CD4-positive, alpha-beta T cell treated with Interleukin-17A for 1 hour (primary cell): ENCODE measurements around the gene NEK8.
A peak's percentile ranks its signal among the peaks of the same experiment; 100 is the strongest.
"Not testable (repeated sequence)": the region's sequence is repeated elsewhere in the genome, so short reads cannot be mapped to it uniquely, and the experiment has no call there.

Experiments
- DNase-seq: peaks from one replicate; pipeline ENCODE4 v3.0.0-alpha.2; 2020

Gene NEK8

GRCh38 chr17:28710861-28711722, 17.5 kb upstream of the NEK8 start:
- peak; percentile 94 for DNase-seq

DNA sequence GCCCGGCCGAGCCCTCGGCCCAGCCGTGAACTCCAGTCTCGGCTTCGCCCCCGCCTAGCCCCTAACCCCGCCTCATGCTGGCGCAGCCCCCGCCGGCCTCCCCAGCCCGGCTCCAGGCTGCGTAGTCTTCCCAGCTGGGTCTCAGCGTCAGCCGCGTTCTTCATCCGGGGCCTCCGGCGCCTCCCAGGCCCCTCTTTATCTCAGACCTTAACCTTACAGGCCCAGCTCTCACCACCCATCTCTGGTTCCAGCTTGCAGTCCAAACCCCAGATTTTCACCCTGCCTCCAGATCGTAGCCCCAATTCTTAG, 16.9 kb upstream of the NEK8 start, which contains the start of gene PROCA1:
PROCA1 (minus strand) TSS at position 166 of the 309 bp plus-strand sequence. CDS start 228 bp downstream, outside the sequence.
- peak; percentile 48 for DNase-seq

DNA sequence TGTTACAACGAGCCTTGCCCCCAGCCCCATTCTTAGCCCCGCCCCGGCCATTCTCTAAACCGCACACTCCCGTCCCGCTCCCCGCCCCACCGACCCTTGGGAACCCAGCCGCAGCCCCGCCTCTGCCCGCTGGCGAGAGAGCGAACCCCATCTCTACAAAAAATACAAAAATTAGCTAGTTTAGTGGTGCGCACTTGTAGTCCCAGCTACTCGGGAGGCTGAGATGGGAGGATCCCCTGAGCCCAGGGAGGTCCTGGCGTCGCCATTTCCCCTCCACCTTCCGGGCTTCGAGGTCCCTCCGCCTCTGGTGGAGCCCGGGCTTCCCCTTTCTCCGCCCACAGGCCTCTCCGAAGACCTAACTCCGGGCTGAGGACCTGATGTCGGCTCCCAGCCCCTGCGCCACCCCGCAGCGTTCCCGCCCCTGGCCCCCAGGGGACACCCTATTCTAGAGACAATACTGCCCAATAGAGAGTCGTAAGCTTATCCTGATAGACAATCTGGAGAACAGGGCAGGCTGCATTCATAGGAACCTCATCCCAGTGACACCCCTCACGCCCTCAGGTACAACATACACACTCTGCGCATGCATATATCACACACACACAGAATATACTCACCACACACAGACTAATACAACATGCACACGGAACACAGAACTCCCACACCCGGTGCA, 16.4 kb upstream of the NEK8 start:
- peak; percentile 81 for DNase-seq

- no peak for DNase-seq
Measured at GRCh38 chr17:28712705-28713415, 15.7 kb upstream of the NEK8 start.

DNA sequence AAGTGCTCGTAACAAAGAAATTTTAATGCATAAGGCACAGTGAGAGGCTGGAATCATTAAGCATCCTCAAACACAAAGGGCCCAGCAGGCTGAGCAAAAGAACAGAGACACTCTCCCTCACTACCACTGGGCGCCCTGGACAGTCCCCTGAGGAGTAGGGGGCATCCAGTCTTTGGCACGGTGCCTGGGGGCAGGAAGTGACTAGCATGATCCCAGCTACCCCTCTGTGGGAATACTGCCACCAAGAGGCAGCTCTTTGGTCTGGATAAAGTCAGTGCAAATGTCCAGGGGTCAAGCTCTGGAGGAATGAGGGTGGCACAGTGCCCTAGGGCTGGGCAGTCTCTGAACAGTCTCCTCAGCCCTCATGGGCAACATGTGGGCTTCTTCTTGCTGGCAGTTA, 14.3 kb upstream of the NEK8 start:
- DNase-seq: no peak

- DNase-seq: no peak
Measured at GRCh38 chr17:28715217-28715616, 13.4 kb upstream of the NEK8 start.

- no peak for DNase-seq
Measured at GRCh38 chr17:28716740-28717577, 11.6 kb upstream of the NEK8 start.

DNA sequence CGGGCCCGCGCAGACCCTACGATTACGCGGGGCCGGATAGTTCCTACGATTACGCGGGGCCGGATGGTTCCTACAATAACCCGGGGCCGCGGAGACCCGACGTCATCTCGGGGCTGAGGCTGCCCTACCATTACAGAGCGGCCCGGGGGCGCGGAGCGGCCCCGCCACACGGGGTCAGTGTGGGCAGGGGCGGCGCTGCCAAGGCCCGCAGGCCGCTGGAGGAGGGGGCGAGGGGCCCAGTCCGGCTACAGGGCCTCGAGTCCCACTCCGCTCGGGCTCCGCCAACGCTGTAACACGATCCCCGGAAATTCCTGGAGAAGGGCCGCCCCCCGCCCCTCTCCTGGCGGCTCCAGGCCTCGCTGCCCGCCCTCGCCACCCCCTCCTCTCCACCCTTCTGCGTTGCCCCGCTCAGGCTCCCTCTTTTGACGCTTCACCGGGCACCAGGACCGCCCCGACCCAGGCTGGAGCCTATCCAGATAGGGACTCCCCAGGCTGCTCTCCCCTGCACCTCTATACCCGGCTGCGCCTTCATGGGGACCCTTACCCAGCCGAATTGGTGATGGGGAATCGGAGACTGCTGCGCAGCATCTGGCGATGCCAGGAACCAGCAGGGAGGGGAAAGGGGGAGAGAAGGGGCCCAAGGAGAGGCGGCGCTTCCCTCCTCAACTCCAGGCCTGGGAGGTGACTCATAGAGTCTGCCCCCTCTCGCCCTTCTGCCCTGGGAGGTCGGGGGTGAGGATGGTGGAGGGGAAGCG, 10.8 kb upstream of the NEK8 start, which contains the start of gene RAB34:
RAB34 (minus strand) TSS at position 291 of the 755 bp plus-strand sequence. CDS start 602 bp downstream, outside the sequence.
- DNase-seq: no peak

DNA sequence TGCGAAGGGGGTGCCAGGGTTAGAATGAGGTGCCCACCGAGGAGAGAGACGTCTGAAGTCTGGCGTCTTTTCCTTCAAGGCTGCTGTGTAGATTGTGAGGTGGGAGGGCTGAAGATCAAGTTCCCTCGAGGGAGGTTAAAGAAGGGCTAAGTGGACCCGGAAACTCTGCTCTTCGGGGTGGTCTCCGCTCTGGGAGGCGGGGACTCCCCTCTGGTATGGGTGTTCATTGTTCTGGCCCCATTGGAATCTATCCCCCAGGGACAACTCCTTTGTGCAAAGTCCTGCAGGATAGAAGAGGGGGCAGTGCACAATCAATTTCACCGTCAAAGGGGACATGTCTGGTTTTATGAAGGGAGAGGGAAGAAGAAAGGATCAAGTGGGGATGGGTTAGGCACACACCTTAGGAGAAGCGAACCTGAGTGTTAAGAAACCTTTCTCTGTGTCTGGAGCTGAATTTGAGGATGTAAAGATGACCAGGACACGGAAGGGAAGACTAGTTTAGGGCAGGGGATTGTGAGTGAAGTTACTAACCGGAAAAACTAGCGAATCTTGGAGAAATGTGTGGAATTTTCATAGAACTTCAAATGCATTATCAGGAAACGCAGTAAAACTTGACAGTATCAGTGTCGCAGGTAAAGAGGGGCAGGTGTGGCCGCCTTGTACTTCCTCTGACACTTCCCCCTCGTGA, 10.1 kb upstream of the NEK8 start:
- DNase-seq: no peak

DNA sequence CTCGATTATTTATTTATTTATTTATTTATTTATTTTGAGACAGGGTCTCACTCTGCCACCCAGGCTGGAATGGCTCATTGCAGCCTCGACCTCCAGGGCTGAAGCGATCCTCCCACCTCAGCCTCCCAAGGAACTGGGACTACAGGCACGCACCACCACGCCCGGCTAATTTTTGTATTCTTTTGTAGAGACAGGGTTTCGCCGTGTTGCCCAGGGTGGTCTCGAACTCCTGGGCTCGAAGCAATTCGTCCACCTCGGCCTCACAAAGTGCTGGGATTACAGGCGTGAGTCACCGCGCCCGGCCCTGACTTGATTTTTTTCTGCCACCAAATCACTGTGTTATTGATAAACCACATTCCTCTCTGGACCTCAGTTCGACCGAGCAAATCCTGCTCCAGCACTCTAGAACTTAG, 9.6 kb upstream of the NEK8 start:
- DNase-seq: no peak

DNA sequence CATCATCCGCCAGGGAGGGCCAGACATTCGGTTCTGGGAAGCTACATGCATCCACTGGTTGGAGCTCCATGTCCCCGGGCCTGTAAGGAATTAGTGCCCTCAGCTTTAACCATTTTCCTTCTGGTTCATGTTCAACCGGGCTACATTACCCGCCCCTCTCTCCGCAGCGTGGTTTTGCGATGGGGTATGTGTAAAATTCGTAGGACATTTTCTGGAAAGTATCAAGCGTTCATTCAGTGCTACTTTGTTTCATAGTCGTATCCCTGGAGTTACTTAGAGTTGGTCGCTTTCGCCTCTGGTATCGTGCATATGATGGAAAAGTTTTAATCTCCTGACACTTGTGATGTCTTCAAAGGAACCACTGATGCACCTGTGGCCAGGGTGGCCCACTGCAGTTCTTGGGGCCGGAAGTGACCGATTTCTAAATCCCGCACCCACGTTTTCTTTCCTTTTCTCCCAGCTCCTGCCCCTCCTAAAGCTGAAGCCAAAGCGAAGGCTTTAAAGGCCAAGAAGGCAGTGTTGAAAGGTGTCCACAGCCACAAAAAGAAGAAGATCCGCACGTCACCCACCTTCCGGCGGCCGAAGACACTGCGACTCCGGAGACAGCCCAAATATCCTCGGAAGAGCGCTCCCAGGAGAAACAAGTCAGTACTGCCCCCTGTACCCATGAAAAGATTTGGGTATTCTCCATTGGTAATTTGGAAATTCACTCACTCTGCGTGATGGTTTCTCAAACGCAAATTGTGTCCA, 8.2 kb upstream of the NEK8 start:
- DNase-seq: peak; percentile 48

DNA sequence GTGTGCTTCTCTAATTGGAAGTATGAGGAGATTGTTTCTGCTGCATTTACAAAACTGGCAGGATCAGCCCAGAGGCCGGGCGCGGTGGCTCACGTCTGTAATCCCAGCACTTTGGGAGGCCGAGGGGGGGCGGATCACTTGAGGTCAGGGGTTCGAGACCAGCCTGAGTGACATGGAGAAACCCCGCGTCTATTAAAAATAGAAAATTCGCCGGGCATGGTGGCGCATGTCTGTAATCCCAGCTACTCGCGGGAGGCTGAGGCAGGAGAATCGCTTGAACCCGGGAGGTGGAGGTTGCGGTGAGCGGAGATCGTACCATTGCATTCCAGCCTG, 7.6 kb upstream of the NEK8 start:
- not testable (repeated sequence) for DNase-seq

DNA sequence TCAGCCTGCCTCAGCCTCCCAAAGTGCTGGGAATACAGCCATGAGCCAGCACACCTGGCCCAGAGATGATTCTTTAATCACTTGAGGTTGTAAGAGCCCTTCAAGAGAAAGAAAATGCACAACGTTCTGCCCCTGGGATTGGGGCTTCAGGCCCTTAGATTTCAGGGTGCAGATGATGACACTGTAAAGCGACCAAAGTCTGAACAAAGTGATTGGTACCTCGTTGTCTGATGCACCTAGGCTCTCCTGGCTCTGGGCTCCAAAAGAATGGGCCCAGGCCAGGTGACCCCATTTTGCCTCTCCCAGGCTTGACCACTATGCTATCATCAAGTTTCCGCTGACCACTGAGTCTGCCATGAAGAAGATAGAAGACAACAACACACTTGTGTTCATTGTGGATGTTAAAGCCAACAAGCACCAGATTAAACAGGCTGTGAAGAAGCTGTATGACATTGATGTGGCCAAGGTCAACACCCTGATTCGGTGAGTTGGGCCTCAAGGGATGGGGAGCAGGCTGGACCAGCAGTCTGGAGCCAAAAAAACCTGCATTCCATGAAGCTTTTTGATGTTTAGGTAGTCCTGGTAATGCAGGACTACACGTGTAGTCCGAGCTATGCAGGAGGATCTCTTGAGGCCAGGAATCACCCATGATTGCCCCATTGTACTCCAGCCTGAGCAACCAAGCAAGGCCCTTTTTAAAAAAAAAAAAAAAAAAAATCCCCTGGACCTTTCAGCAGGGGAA, 6.0 kb upstream of the NEK8 start:
- no peak for DNase-seq

- DNase-seq: no peak
Measured at GRCh38 chr17:28723159-28723835, 5.3 kb upstream of the NEK8 start.

- not testable (repeated sequence) for DNase-seq
Measured at GRCh38 chr17:28723836-28724499, 4.6 kb upstream of the NEK8 start.

GRCh38 chr17:28724500-28725165, 4.0 kb upstream of the NEK8 start:
- no peak for DNase-seq

DNA sequence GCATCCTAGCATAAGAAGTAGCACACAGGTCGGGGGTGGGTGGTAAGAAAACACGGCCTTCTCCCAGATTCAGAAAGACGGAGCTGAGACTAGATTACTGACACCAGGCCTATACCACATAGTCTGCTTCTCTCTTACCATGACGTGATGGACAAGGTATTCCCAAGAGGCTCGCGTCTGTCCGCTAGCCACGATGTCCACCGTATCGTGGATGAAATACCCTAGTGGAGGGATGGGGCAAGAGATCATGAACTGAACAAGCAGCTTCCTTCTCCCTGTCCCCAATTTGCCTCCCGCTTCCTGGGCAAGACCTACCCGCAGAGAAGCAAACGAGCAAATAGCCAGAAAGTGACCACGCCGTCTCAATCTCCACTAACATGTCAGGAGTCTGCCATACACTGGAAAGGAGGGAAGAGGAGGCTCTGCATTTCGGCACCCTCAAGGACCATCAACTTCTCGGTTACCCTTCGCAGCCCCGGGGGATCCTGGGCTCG, 3.4 kb upstream of the NEK8 start:
- DNase-seq: peak; percentile 25
